DND-41 (cell line): ENCODE data around the gene KAT6B.

ENCODE experiments used
- CTCF ChIP-seq: IDR thresholded peaks from 2 replicates; pipeline ENCODE4 v1.5.1; 2012; ENCODE audit warnings: borderline replicate concordance, low read length, moderate library complexity, mild to moderate bottlenecking; ENCODE audit not compliant: poor library complexity, severe bottlenecking; ENCODE audit errors: extremely low read depth
- EZH2 ChIP-seq: IDR thresholded peaks from 3 replicates; pipeline ENCODE4 v1.6.1; 2012; ENCODE audit warnings: borderline replicate concordance, low read depth, mild to moderate bottlenecking, moderate library complexity, low read length, inconsistent platforms; ENCODE audit not compliant: severe bottlenecking

GRCh38 chr10:74929197-74929596, 102.8 kb downstream of the KAT6B start:
- TF ChIP-seq CTCF (no peak), EZH2 (no peak)
